ENCODE measurements around the gene NAPG.
"Not testable (repeated sequence)": the region's sequence is repeated elsewhere in the genome, so short reads cannot be mapped to it uniquely, and the experiment has no call there.

NAPG gene

DNA sequence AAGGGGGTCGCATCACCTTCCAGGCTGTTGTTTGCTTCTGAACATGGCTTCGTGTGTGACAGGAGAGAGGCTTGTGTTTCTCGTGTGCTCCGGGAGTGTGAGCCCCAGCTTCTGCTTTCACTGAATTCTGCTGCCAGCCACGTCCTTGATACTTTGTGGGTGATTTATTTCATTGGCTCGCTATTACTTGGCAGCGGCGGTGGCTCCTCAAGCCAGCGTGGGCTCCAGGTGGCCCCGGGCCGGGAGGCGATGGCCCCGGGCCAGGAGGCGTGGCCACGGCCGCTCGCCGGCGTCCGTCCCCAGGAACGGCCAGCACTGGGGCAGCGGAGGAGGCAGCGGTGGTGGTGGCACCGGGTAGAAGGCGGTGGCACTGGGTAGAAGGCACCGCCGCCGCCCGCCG lies 63.1 kb downstream of the NAPG start:
- DNase-seq, result no peak

DNA sequence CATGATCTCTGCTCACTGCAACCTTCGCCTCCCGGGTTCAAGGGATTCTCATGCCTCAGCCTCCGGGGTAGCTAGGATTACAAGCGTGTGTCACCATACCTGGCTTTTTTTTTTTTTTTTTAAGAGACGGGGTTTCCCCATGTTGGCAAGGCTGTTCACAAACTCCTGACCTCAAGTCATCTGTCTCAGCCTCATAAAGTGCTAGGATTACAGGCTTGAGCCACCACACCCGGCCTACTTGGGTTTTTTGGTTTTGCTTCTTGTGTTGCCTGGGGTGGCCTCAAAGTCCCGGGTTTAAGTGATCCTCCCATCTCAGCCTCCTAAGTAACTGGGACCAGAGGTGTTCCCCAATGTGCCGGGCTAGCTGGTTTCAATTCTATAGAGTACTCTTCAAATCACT lies 64.6 kb downstream of the NAPG start:
- DNase-seq, result no peak

DNA sequence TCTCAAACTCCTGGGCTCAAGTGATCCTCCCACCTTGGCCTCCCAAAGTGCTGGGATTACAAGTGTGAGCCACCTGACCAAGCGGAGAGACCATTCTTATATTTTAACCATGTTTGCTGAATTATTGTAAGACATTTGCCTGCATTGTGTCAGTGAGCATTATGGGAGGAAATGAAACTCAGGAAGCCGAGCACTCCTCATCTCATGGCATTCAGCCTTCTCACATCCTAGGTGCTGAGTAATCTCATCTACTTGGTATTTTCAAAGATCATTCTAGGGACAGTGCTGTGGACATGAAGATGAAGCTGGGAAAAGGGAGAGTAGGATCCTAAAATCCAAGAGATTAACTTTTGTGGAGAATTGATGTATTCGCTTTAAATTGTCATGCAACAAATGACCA lies 66.1 kb downstream of the NAPG start:
- DNase-seq, result no peak

DNA sequence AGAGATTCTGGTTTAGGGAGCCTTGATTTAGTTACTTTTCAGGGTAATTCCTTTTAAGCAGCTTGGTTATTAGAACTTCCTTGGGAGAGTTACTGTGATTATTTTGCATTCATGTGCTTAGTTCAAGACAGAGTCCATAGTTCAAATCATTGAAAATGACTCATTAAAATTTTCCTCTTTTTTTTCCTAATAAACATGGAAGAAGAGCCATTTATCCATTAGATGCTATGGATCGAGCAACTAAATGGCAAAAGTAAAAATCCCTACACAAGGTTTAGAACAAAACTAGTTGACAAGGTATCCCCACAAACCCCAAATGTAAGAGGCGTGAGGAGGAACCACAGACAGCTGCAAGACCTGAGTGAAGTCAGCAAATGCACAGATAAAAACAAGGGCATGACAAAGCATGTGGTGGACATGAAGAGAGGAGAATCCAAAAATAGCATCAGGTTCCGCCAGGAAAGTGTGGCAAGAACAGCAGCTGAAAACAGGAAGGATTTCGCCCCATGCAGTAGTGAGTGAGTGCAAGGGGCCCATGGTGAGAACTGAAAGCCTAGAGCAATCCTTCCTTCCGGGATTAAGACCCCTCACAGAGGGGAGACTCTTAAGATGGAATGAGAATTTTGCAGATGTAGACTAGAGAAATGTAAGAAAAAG lies 67.7 kb downstream of the NAPG start:
- DNase-seq, result not testable (repeated sequence)

DNA sequence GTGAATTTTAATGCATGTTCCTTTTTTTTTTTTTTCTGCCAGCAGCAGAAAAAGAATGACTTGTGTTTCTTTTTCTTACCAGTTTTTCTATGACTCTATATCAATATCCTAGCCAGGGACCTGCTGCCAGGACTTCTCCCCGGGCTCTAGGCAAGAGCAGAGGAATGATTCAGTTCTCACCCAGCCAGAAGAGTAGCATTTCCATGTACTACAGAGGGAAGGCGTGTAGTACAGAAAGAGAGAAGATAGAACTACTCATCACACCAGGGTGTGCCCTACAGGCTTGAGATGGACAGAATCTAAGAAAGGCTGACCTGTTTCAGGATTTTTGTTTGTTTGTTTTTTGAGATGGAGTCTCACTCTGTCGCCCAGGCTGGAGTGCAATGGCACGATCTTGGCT lies 70.1 kb downstream of the NAPG start:
- not testable (repeated sequence) for DNase-seq

DNA sequence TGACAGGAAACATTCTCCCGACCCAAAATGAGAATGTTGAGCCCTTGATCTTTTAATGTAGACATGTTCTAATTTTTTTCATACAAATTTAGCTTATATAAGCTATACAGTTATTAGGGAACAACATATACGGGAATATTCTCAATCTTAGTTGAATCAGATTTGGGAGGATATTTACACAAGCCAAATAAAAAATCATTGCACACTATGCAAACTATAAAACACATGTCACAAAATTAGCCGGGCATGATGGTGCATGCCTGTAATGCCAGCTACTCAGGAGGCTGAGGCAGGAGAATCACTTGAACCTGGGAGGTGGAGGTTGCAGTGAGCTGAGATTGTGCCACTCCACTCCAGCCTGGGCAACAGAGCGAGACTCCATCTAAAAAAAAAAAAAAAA lies 71.9 kb downstream of the NAPG start:
- not testable (repeated sequence) for DNase-seq

DNA sequence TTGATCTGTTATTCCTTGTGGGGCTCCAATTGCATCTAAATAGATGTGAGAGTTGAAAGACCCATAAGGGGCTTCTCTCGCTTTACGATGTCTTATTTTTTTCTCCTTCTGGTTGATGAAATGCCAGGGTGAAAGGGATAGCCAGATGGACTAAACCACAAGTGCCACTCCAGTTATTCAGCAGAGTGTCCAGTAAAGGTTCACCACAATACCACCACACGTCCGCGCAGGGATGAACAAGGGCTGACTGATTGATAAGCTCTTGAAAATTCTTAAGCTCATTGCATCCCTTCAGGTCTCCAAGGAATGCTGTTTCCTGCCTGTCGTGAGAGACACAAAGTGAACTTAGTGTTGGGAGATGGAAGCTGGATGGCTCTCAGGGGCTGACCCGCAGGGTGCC lies 74.9 kb downstream of the NAPG start:
- not testable (repeated sequence) for DNase-seq
